WTC11 (cell line): ENCODE measurements around the gene BCAS3.

ENCODE experiments used
- CTCF ChIP-seq: fragments of 200-600 bp; IDR thresholded peaks from 2 replicates; pipeline ENCODE4 v1.8.0; 2022; ENCODE audit warnings: antibody characterized with exemption
- KAT7 ChIP-seq: sonication (generic); formaldehyde crosslinking; IDR thresholded peaks from 2 replicates; pipeline ENCODE4 v1.8.1; 2023; ENCODE audit warnings: missing genetic modification reagents, mild to moderate bottlenecking, borderline replicate concordance

GRCh38 chr17:61129267-61130254 is 451.9 kb downstream of the BCAS3 start:
- no peak for TF ChIP-seq CTCF
- no peak for TF ChIP-seq KAT7
